WTC11 (cell line): ENCODE data around the gene HOXD8. TPM values are rescaled to one million over a fixed set of nuclear protein-coding genes. Genes with fewer than 3 reads are reported as not detected.
A peak's percentile ranks its signal among the peaks of the same experiment; 100 is the strongest.

Source experiments
- ATAC-seq: fragments of 200-7000 bp; cut with Tn5 transposase; 2 replicates; pipeline ENCODE4 v1.10.0; 2021; ENCODE audit warnings: mild to moderate bottlenecking, moderate library complexity
- CTCF ChIA-PET: fragments of 300-600 bp; sonication (Branson Sonifier 250); formaldehyde crosslinking; loops from one replicate; lab custom pipeline; 2021; ENCODE audit warnings: antibody characterized with exemption; lab: Charles Lee
- POLR2A ChIA-PET: fragments of 350-600 bp; sonication (Branson Sonifier 250); formaldehyde crosslinking; loops from one replicate; lab custom pipeline; 2021; ENCODE audit warnings: antibody characterized with exemption; lab: Charles Lee
- DNase-seq: peaks from one replicate; pipeline ENCODE4 v3.0.0; 2021; ENCODE audit warnings: low spot score
- H3K27ac Mint-ChIP-seq: 2 replicates; pipeline ENCODE4 v1.8.0; 2021; ENCODE audit warnings: mixed read lengths
- H3K27me3 Mint-ChIP-seq: 2 replicates; pipeline ENCODE4 v1.8.0; 2021; ENCODE audit warnings: low read depth, mild to moderate bottlenecking, moderate library complexity, mixed read lengths
- H3K36me3 Mint-ChIP-seq: 2 replicates; pipeline ENCODE4 v1.8.0; 2021; ENCODE audit warnings: mixed read lengths
- H3K4me1 Mint-ChIP-seq: 2 replicates; pipeline ENCODE4 v1.8.0; 2022; ENCODE audit warnings: mixed read lengths
- H3K4me3 Mint-ChIP-seq: 2 replicates; pipeline ENCODE4 v1.8.0; 2021; ENCODE audit warnings: mild to moderate bottlenecking, moderate library complexity, mixed read lengths
- H3K9me3 Mint-ChIP-seq: 2 replicates; pipeline ENCODE4 v1.8.0; 2021; ENCODE audit warnings: mixed read lengths
- ARID4B ChIP-seq: sonication (generic); formaldehyde crosslinking; IDR thresholded peaks from 2 replicates; pipeline ENCODE4 v1.8.0; 2023; ENCODE audit warnings: missing genetic modification reagents, mild to moderate bottlenecking, borderline replicate concordance
- ATF3 ChIP-seq: sonication (generic); formaldehyde crosslinking; conservative IDR thresholded peaks from 2 replicates; pipeline ENCODE4 v1.8.1; 2022; ENCODE audit warnings: mild to moderate bottlenecking, missing genetic modification reagents
- CBFB ChIP-seq: sonication (generic); formaldehyde crosslinking; IDR thresholded peaks from 2 replicates; pipeline ENCODE4 v1.8.1; 2022; ENCODE audit warnings: mild to moderate bottlenecking, low read depth, missing genetic modification reagents
- CTCF ChIP-seq: fragments of 200-600 bp; IDR thresholded peaks from 2 replicates; pipeline ENCODE4 v1.8.0; 2022; ENCODE audit warnings: antibody characterized with exemption
- E2F1 ChIP-seq: sonication (generic); formaldehyde crosslinking; IDR thresholded peaks from 2 replicates; pipeline ENCODE4 v1.8.0; 2022; ENCODE audit warnings: mild to moderate bottlenecking, missing genetic modification reagents
- E2F4 ChIP-seq: sonication (generic); formaldehyde crosslinking; IDR thresholded peaks from 2 replicates; pipeline ENCODE4 v1.8.1; 2022; ENCODE audit warnings: low read depth, mild to moderate bottlenecking, moderate library complexity, missing genetic modification reagents, borderline replicate concordance
- FOXP1 ChIP-seq: sonication (generic); formaldehyde crosslinking; IDR thresholded peaks from 2 replicates; pipeline ENCODE4 v1.8.0; 2022; ENCODE audit warnings: missing genetic modification reagents, mild to moderate bottlenecking, moderate library complexity, borderline replicate concordance
- HMGA2 ChIP-seq: fragments of 250-450 bp; sonication (Bioruptor Pico); IDR thresholded peaks from 2 replicates; pipeline ENCODE4 v1.4.0; 2021; ENCODE audit warnings: mild to moderate bottlenecking, moderate library complexity
- KAT7 ChIP-seq: sonication (generic); formaldehyde crosslinking; IDR thresholded peaks from 2 replicates; pipeline ENCODE4 v1.8.1; 2023; ENCODE audit warnings: missing genetic modification reagents, mild to moderate bottlenecking, borderline replicate concordance
- RORB ChIP-seq: fragments of 250-450 bp; sonication (Bioruptor Pico); IDR thresholded peaks from 2 replicates; pipeline ENCODE4 v1.9.0; 2021; ENCODE audit warnings: mild to moderate bottlenecking
- SP1 ChIP-seq: sonication (generic); formaldehyde crosslinking; conservative IDR thresholded peaks from 2 replicates; pipeline ENCODE4 v1.8.1; 2022; ENCODE audit warnings: missing genetic modification reagents
- ZNF121 ChIP-seq: sonication (generic); formaldehyde crosslinking; IDR thresholded peaks from 2 replicates; pipeline ENCODE4 v1.8.0; 2023; ENCODE audit warnings: missing genetic modification reagents
- ZNF138 ChIP-seq: sonication (generic); formaldehyde crosslinking; conservative IDR thresholded peaks from 2 replicates; pipeline ENCODE4 v1.8.1; 2022; ENCODE audit warnings: mild to moderate bottlenecking, moderate library complexity, missing genetic modification reagents
- ZNF281 ChIP-seq: sonication (generic); formaldehyde crosslinking; IDR thresholded peaks from 2 replicates; pipeline ENCODE4 v1.8.0; 2023; ENCODE audit warnings: mild to moderate bottlenecking, missing genetic modification reagents
- ZNF317 ChIP-seq: sonication (generic); formaldehyde crosslinking; IDR thresholded peaks from 2 replicates; pipeline ENCODE4 v1.8.1; 2023; ENCODE audit warnings: low read depth, mild to moderate bottlenecking, moderate library complexity, missing genetic modification reagents, borderline replicate concordance
- ZNF425 ChIP-seq: fragments of 250-450 bp; sonication (Bioruptor Pico); conservative IDR thresholded peaks from 2 replicates; pipeline ENCODE4 v1.9.0; 2021; ENCODE audit warnings: mild to moderate bottlenecking
- total RNA-seq: library from RNA; stranded (reverse); gene quantifications from 3 replicates; pipeline ENCODE4 v1.2.3, GENCODE V29; 2021

The HOXD8 gene
- total RNA-seq, 1 experiment from 2014 or later = not detected

GRCh38 chr2:176099728-176100546 is 29.6 kb upstream of the HOXD8 start, which contains the start of gene HOXD12:
Gene HOXD12, plus strand, starts transcription at chr2:176099795. Its CDS starts 7 bp downstream, at chr2:176099802.
- TF ChIP-seq CTCF = no peak
- no peak for TF ChIP-seq ZNF138 (CRISPR knock-in tag)
- TF ChIP-seq HMGA2 (CRISPR knock-in tag) = no peak
- TF ChIP-seq E2F4 (CRISPR knock-in tag) = no peak
- no peak for TF ChIP-seq ZNF317 (CRISPR knock-in tag)
- TF ChIP-seq ARID4B (CRISPR knock-in tag) = no peak
- no peak for TF ChIP-seq RORB
- no peak for TF ChIP-seq KAT7 (CRISPR knock-in tag)
- TF ChIP-seq ZNF121 (CRISPR knock-in tag) = no peak
- no peak for TF ChIP-seq ATF3 (CRISPR knock-in tag)
- no peak for TF ChIP-seq FOXP1 (CRISPR knock-in tag)
- TF ChIP-seq CBFB (CRISPR knock-in tag) = no peak
- TF ChIP-seq SP1 (CRISPR knock-in tag) = no peak
- TF ChIP-seq E2F1 (CRISPR knock-in tag) = no peak
- no peak for TF ChIP-seq ZNF281 (CRISPR knock-in tag)
- no peak for TF ChIP-seq ZNF425
- Mint-ChIP-seq H3K27me3 (peaks cover 99% of the 10 kb centered on the region), H3K36me3 (no peaks in the 10 kb centered on the region), H3K9me3 (no peaks in the 10 kb centered on the region), H3K4me1 (peaks cover 61% of the 10 kb centered on the region), H3K4me3 (peak within 1 kb of the TSS; percentile 65), H3K27ac (no peak within 1 kb of the TSS)
- DNase-seq (no peak), ATAC-seq (no peak)
- ChIA-PET POLR2A (interaction anchor here (0.6 kb wide), 1 partner anchor 36 kb away, joined by 7 read pairs; no protein-coding TSS in a partner anchor), CTCF (no interaction called here)
